ENCODE measurements around the gene AOAH. TPM values are rescaled to one million over a fixed set of nuclear protein-coding genes. Genes with fewer than 3 reads are reported as not detected.

AOAH gene
- total RNA-seq, 1 donor from 2014 or later = 2.4 TPM

GRCh38 chr7:36527549-36527913, 196.8 kb downstream of the AOAH start:
- TF ChIP-seq CTCF (IDR thresholded peaks at IDR 0.05) = no peak
- Mint-ChIP-seq H3K4me1 (no peaks in the 10 kb centered on the region), H3K4me3 (no peak overlapping the region), H3K36me3 (ENCODE audit: low read depth) (no peaks in the 10 kb centered on the region), H3K27me3 (peaks cover 4% of the 10 kb centered on the region), H3K27ac (no peak overlapping the region), H3K9me3 (no peaks in the 10 kb centered on the region)
- ChIA-PET CTCF (no interaction called here), POLR2A (no interaction called here)
- ATAC-seq (ENCODE audit: low read depth) (no peak), DNase-seq (no peak)
- intact Hi-C loops (cut with micrococcal nuclease) = no loop called here

GRCh38 chr7:36526863-36527548, 197.3 kb downstream of the AOAH start:
- TF ChIP-seq CTCF (IDR thresholded peaks at IDR 0.05) = no peak
- H3K27ac Mint-ChIP-seq = no peak overlapping the region
- no peaks in the 10 kb centered on the region for H3K36me3 Mint-ChIP-seq (ENCODE audit: low read depth)
- peaks cover 4% of the 10 kb centered on the region for H3K27me3 Mint-ChIP-seq
- no peak for ATAC-seq (ENCODE audit: low read depth)
- intact Hi-C loops (cut with micrococcal nuclease) = no loop called here
- CTCF ChIA-PET = no interaction called here
- no peak overlapping the region for H3K4me3 Mint-ChIP-seq
- no peaks in the 10 kb centered on the region for H3K9me3 Mint-ChIP-seq
- no peak for DNase-seq
- no peaks in the 10 kb centered on the region for H3K4me1 Mint-ChIP-seq
- POLR2A ChIA-PET = no interaction called here

GRCh38 chr7:36523371-36524101, 200.8 kb downstream of the AOAH start:
- H3K27me3 Mint-ChIP-seq = peaks cover 4% of the 10 kb centered on the region
- intact Hi-C loops (cut with micrococcal nuclease) = no loop called here
- H3K4me3 Mint-ChIP-seq = no peak overlapping the region
- H3K27ac Mint-ChIP-seq = no peak overlapping the region
- DNase-seq (no peak), ATAC-seq (ENCODE audit: low read depth) (no peak)
- POLR2A ChIA-PET = interaction anchor here (0.6 kb wide), 1 partner anchor 265 kb away, joined by 3 read pairs; no protein-coding TSS in a partner anchor
- TF ChIP-seq CTCF (IDR thresholded peaks at IDR 0.05) = no peak
- CTCF ChIA-PET = no interaction called here
- no peaks in the 10 kb centered on the region for H3K9me3 Mint-ChIP-seq
- no peaks in the 10 kb centered on the region for H3K36me3 Mint-ChIP-seq (ENCODE audit: low read depth)
- no peaks in the 10 kb centered on the region for H3K4me1 Mint-ChIP-seq

GRCh38 chr7:36522453-36523007, 201.8 kb downstream of the AOAH start:
- Mint-ChIP-seq H3K9me3 (no peaks in the 10 kb centered on the region), H3K27me3 (peaks cover 1% of the 10 kb centered on the region), H3K4me1 (no peaks in the 10 kb centered on the region), H3K4me3 (no peak overlapping the region), H3K36me3 (ENCODE audit: low read depth) (no peaks in the 10 kb centered on the region), H3K27ac (no peak overlapping the region)
- TF ChIP-seq CTCF (IDR thresholded peaks at IDR 0.05) = no peak
- ATAC-seq (ENCODE audit: low read depth) (no peak), DNase-seq (no peak)
- intact Hi-C loops (cut with micrococcal nuclease) = no loop called here
- POLR2A ChIA-PET = no interaction called here
- CTCF ChIA-PET = no interaction called here

GRCh38 chr7:36521911-36522310, 202.4 kb downstream of the AOAH start:
- Mint-ChIP-seq H3K9me3 (no peaks in the 10 kb centered on the region), H3K27me3 (peaks cover 1% of the 10 kb centered on the region), H3K4me3 (no peak overlapping the region), H3K36me3 (ENCODE audit: low read depth) (no peaks in the 10 kb centered on the region), H3K27ac (no peak overlapping the region), H3K4me1 (no peaks in the 10 kb centered on the region)
- intact Hi-C loops (cut with micrococcal nuclease) = no loop called here
- TF ChIP-seq CTCF (IDR thresholded peaks at IDR 0.05) = no peak
- no peak for ATAC-seq (ENCODE audit: low read depth)
- DNase-seq = no peak
- POLR2A ChIA-PET = no interaction called here
- CTCF ChIA-PET = no interaction called here

Data from activated B cell treated with CpG ODN at 0.5 μM for 24 hours (primary cell).